Measurements from ENCODE around the gene PARD3.

PARD3 gene

DNA sequence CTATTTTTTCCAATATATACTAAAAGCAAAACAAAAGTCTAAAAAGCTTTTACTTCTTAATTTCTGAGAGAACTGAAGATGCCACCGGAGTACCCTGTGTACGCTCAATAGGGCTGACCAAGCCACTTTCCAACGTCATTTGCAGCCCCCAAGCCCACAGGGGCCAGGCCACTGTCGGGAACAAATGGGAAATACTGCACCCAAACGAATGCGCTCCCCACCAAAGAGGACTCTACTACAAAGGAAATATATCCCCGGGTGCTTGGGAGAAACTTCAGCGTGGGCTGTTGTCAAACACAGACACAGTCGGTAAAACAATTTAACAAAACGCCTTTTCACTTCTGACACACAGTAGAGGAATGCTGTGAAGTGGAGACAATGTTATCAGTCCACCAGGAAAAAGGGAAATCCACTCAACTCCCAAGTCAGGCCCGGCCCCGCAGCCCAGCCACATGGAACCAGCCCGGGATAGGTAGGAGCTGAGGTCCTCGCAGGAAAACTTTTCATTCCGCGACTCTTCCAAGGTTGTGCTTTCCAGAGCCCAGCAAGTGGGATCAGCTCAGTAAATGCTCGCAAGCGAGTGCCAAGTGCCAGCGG is 1.4 kb downstream of the PARD3 start:
- Mint-ChIP-seq H3K27ac (no peak overlapping the region), H3K36me3 (ENCODE audit: low read depth) (no peaks in the 10 kb centered on the region), H3K4me1 (ENCODE audit: low read depth) (peaks cover 16% of the 10 kb centered on the region), H3K9me3 (no peaks in the 10 kb centered on the region), H3K27me3 (peaks cover 69% of the 10 kb centered on the region), H3K4me3 (peak overlapping the region; percentile 60)

- peaks cover 72% of the 10 kb centered on the region for H3K27me3 Mint-ChIP-seq
- H3K36me3 Mint-ChIP-seq (ENCODE audit: low read depth), result no peaks in the 10 kb centered on the region
- no peaks in the 10 kb centered on the region for H3K9me3 Mint-ChIP-seq
- H3K4me1 Mint-ChIP-seq (ENCODE audit: low read depth), result peaks cover 16% of the 10 kb centered on the region
- peak overlapping the region; percentile 9 for H3K27ac Mint-ChIP-seq
- H3K4me3 Mint-ChIP-seq, result no peak overlapping the region
These were observed 2.3 kb downstream of the PARD3 start for GRCh38 chr10:34812771-34813170.

DNA sequence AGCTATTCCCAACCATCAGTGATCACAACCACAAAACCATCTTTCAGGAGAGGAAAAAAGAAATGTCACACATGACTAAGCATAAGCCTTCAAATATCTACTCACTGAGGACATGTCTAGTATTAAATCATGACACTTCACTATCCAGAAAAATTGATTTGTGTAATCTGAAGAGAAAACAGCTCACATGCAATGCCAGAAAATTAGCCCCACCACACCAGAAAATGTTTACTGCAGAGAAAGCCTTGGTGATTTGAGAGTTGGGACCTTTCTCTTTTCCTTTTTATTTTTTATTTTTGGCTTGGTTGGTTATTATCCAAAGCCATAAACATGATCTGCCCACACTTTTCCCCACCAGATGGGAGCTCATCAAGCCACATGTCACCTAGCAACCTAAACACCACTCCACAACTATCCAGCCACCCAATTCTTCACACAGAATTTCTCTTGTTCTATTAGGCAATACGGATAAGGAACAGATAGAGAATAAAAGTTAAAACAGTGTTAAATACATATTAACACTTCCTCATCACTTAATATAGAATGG is 3.1 kb downstream of the PARD3 start:
- Mint-ChIP-seq H3K27me3 (peaks cover 65% of the 10 kb centered on the region), H3K27ac (no peak overlapping the region), H3K4me3 (no peak overlapping the region), H3K36me3 (ENCODE audit: low read depth) (no peaks in the 10 kb centered on the region), H3K4me1 (ENCODE audit: low read depth) (peaks cover 16% of the 10 kb centered on the region), H3K9me3 (no peaks in the 10 kb centered on the region)

- Mint-ChIP-seq H3K9me3 (no peaks in the 10 kb centered on the region), H3K4me3 (no peak overlapping the region), H3K4me1 (ENCODE audit: low read depth) (peaks cover 16% of the 10 kb centered on the region), H3K27ac (no peak overlapping the region), H3K27me3 (peaks cover 59% of the 10 kb centered on the region), H3K36me3 (ENCODE audit: low read depth) (no peaks in the 10 kb centered on the region)
These were observed 3.7 kb downstream of the PARD3 start for GRCh38 chr10:34811126-34811967.

DNA sequence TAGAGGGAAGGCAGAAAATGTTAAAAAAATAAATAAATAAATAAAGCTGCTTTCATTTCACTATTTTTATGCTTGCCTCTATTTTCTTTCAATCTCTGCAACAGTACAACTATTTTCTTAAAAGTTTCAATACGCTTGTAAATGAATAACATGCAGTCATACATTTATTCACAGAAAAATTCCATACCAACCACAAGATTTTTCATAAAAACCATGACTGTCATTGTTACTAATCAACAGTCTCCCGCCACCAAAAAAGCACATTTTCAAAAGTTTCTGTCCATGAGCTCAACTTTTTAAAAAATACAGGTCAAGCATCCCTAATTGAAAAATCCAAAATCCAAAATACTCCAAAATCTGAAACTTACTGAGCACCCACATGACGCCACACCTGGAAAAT is 5.3 kb downstream of the PARD3 start:
- Mint-ChIP-seq H3K9me3 (no peaks in the 10 kb centered on the region), H3K27ac (no peak overlapping the region), H3K36me3 (ENCODE audit: low read depth) (no peaks in the 10 kb centered on the region), H3K4me1 (ENCODE audit: low read depth) (peaks cover 9% of the 10 kb centered on the region), H3K27me3 (peaks cover 52% of the 10 kb centered on the region), H3K4me3 (no peak overlapping the region)

DNA sequence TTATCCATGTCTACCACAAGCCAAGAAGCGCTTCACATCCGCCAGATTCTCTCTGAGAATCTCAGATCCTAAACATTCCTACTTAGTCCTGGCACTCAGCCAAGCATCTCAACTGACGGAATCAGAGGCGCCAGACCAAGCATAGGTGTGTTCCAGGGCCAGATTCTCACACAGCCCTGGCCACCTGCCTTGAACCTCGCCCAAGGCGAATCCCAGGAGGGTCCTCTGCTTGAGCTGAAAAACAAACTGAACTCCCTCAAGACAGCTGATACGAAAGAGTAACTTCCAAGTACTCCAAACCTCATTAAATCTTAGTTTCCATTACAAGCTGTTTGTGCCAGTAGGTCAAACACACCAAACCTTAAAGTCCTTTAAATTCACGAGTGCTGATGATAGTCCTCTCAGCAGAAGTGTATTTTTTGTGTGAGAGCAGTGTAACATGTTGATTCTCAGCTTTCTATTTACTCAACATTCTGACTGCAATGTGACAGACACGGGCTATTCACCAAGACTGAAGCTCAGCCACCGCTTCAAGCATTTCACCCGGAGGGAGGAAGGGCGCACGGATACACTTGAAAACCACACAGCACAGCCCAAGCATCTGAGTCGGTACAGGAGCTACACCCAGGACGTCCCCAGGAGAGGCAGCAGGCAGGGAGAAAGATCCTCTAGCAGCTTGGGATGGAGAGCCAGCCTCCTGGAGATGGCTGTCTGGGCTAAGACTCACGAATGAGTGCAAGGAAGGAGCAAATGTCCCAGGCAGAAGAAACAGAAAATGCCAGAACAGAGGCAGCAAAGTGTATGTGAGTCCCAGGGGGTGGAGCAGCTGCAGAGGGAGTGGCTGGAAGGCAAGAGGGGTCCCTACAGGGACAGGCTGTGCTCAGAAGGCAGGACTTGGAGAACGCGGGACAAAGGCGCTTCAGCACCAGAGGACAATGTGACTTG is 6.0 kb downstream of the PARD3 start:
- no peaks in the 10 kb centered on the region for H3K9me3 Mint-ChIP-seq
- H3K4me3 Mint-ChIP-seq, result peak overlapping the region; percentile 3
- peaks cover 52% of the 10 kb centered on the region for H3K27me3 Mint-ChIP-seq
- H3K36me3 Mint-ChIP-seq (ENCODE audit: low read depth), result no peaks in the 10 kb centered on the region
- H3K27ac Mint-ChIP-seq, result no peak overlapping the region
- peaks cover 9% of the 10 kb centered on the region for H3K4me1 Mint-ChIP-seq (ENCODE audit: low read depth)

DNA sequence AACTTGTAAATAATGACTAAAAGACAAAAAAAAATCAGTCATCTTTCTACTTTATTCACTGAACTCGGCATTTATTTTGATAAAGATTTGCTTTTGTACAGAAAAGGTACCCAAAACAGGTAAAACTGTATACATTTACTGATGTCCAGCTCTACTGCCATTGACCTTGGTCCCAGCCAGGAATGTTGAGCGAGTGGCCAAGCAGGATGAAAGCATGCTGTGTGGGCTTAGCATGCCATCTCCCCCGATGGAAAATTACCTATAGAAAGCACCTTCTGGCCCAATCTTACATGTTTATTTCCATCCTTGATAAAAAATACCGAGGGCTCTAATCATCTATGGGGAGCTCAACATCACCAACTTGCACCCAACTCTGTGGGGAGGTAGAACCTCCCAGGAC is 6.8 kb downstream of the PARD3 start:
- Mint-ChIP-seq H3K4me1 (ENCODE audit: low read depth) (peaks cover 9% of the 10 kb centered on the region), H3K27me3 (peaks cover 45% of the 10 kb centered on the region), H3K9me3 (no peaks in the 10 kb centered on the region), H3K36me3 (ENCODE audit: low read depth) (no peaks in the 10 kb centered on the region), H3K4me3 (no peak overlapping the region), H3K27ac (no peak overlapping the region)

- peaks cover 11% of the 10 kb centered on the region for H3K27me3 Mint-ChIP-seq
- no peaks in the 10 kb centered on the region for H3K9me3 Mint-ChIP-seq
- no peak overlapping the region for H3K4me3 Mint-ChIP-seq
- peaks cover 3% of the 10 kb centered on the region for H3K4me1 Mint-ChIP-seq (ENCODE audit: low read depth)
- no peaks in the 10 kb centered on the region for H3K36me3 Mint-ChIP-seq (ENCODE audit: low read depth)
- H3K27ac Mint-ChIP-seq, result no peak overlapping the region
These were observed 10.8 kb downstream of the PARD3 start for GRCh38 chr10:34804306-34804705.

- H3K9me3 Mint-ChIP-seq, result no peaks in the 10 kb centered on the region
- no peaks in the 10 kb centered on the region for H3K27me3 Mint-ChIP-seq
- H3K36me3 Mint-ChIP-seq (ENCODE audit: low read depth), result no peaks in the 10 kb centered on the region
- no peaks in the 10 kb centered on the region for H3K4me1 Mint-ChIP-seq (ENCODE audit: low read depth)
- no peak overlapping the region for H3K4me3 Mint-ChIP-seq
- H3K27ac Mint-ChIP-seq, result no peak overlapping the region
These were observed 12.4 kb downstream of the PARD3 start for GRCh38 chr10:34802692-34803091.

DNA sequence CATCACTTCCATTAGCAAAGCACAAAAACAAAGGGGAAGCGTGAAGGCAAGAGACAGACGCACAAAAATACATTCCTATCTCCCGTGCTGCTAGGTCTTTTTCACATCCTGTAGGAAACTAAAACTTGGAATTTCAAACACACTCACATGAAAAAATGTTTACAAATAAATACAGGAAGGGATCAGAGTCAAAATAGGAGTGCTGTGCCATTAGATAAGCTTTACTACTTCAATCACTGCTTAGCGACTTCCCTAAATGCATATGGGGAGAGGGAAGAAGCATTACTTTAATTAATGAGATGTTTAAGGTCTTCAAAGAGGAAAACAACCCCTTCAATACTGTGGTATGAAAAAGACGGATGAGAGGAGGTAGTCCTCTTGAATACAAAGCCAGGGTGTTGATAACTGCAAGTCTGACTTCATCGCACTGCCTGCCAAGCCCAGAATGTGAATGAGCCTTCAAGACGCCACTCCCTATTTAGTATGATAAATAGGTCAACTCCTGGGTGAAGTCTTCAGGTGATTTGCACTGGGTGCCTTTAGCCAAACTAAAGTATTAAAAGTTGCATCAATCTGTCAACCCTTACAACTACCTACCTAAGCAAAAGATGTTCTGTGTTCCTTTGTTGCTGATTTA is 13.9 kb downstream of the PARD3 start:
- H3K9me3 Mint-ChIP-seq, result no peaks in the 10 kb centered on the region
- no peak overlapping the region for H3K27ac Mint-ChIP-seq
- H3K36me3 Mint-ChIP-seq (ENCODE audit: low read depth), result no peaks in the 10 kb centered on the region
- no peak overlapping the region for H3K4me3 Mint-ChIP-seq
- no peaks in the 10 kb centered on the region for H3K27me3 Mint-ChIP-seq
- H3K4me1 Mint-ChIP-seq (ENCODE audit: low read depth), result no peaks in the 10 kb centered on the region

DNA sequence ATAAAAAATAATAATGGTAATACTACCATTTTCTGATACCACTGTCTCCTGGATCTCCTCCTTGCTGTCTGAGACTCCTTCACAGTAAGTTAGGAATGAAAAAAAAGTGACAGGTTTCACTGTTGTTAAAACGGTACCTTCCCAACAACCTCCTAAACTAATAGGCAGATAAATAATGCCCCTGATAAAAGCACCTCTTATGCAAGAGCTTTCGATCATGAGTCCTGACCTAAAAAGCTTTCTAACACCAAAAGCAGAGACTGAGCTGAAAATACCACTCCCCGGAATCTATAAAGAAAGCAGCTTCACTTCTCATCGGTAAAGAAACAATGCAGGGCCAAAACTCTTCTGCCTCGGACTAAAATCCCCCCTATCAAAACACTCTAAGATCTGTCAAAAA is 14.5 kb downstream of the PARD3 start:
- H3K4me1 Mint-ChIP-seq (ENCODE audit: low read depth), result no peaks in the 10 kb centered on the region
- no peaks in the 10 kb centered on the region for H3K36me3 Mint-ChIP-seq (ENCODE audit: low read depth)
- H3K27ac Mint-ChIP-seq, result no peak overlapping the region
- H3K4me3 Mint-ChIP-seq, result no peak overlapping the region
- no peaks in the 10 kb centered on the region for H3K9me3 Mint-ChIP-seq
- no peaks in the 10 kb centered on the region for H3K27me3 Mint-ChIP-seq

GRCh38 chr10:34798654-34799053 is 16.4 kb downstream of the PARD3 start:
- Mint-ChIP-seq H3K36me3 (ENCODE audit: low read depth) (no peaks in the 10 kb centered on the region), H3K4me3 (no peak overlapping the region), H3K27ac (no peak overlapping the region), H3K4me1 (ENCODE audit: low read depth) (no peaks in the 10 kb centered on the region), H3K9me3 (no peaks in the 10 kb centered on the region), H3K27me3 (no peaks in the 10 kb centered on the region)

DNA sequence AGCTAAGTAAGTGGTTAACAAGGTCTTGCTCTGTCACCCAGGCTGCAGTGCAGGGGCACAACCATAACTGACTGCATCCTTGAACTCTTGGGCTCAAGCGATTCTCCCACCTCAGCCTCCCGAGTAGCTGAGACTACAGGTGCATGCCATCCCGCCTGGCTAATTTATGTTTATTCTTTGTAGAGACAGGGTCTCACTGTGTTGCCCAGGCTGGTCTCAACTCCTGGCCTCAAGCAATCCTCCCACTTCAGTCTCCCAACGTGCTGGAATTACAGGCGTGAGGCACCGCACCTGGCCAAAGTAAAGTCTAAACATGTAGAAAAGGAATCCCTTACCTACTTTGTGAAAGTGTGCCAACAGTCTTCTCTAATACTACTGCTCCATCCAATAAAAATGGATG is 17.9 kb downstream of the PARD3 start:
- Mint-ChIP-seq H3K27me3 (no peaks in the 10 kb centered on the region), H3K4me3 (no peak overlapping the region), H3K27ac (no peak overlapping the region), H3K4me1 (ENCODE audit: low read depth) (no peaks in the 10 kb centered on the region), H3K36me3 (ENCODE audit: low read depth) (no peaks in the 10 kb centered on the region), H3K9me3 (no peaks in the 10 kb centered on the region)

DNA sequence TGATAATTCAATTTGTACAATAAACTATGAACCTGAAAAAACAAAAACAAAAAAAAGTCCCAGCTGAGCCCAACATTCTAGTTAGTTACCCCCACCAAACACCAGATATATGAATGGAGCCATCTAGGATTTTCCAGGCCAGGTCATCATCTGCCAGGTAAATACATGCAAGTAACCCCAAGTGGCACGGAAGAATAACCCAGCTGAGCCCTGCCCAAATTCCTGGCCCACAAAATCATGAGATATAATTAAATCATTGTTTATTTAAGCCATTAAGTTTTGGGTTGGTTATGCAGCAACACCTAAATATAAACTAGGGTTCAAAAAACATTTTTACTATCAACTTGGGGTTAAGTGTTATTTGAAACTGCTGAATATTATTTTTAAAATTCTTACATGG is 19.0 kb downstream of the PARD3 start:
- no peaks in the 10 kb centered on the region for H3K4me1 Mint-ChIP-seq (ENCODE audit: low read depth)
- no peaks in the 10 kb centered on the region for H3K36me3 Mint-ChIP-seq (ENCODE audit: low read depth)
- no peak overlapping the region for H3K27ac Mint-ChIP-seq
- no peak overlapping the region for H3K4me3 Mint-ChIP-seq
- no peaks in the 10 kb centered on the region for H3K27me3 Mint-ChIP-seq
- H3K9me3 Mint-ChIP-seq, result no peaks in the 10 kb centered on the region
